HEK293 (cell line): ENCODE results near the gene PVALEF.

Experiments used
- CTCF ChIA-PET: fragments of 350-600 bp; formaldehyde crosslinking; extraction: SDS; loops from one replicate; lab custom pipeline; 2021; ENCODE audit warnings: antibody characterized with exemption; lab: Yijun Ruan, JAX
- POLR2A ChIA-PET: fragments of 300-600 bp; formaldehyde crosslinking; extraction: SDS; loops from one replicate; lab custom pipeline; 2020; ENCODE audit warnings: antibody characterized with exemption, inconsistent platforms; lab: Yijun Ruan, JAX
- H3K27ac ChIP-seq: fragments of 200-500 bp; sonication (Bioruptor generic); 2 replicates; pipeline ENCODE4 v1.5.1; 2014; ENCODE audit warnings: low read depth, low read length, control low read depth, inconsistent platforms; ENCODE audit errors: extremely low read depth
- H3K36me3 ChIP-seq, 2 experiments: fragments of 200-500 bp in 1 of 2; sonication (Bioruptor generic) in 1 of 2; 1 replicate in 1 of 2; 2 replicates in 1 of 2; pipeline ENCODE4 v1.5.1; 2014 to 2017; ENCODE audit warnings: inconsistent platforms in 2 of 2, low read length in 2 of 2; ENCODE audit not compliant: control insufficient read depth in 2 of 2, insufficient read depth in 1 of 2
- H3K4me1 ChIP-seq: fragments of 200-500 bp; sonication (Bioruptor generic); 2 replicates; pipeline ENCODE4 v1.5.1; 2014; ENCODE audit warnings: mild to moderate bottlenecking, low read length, inconsistent platforms; ENCODE audit not compliant: control insufficient read depth, insufficient read depth
- H3K4me3 ChIP-seq: 2 replicates; pipeline ENCODE4 v1.5.1; 2011; ENCODE audit warnings: low read depth, mild to moderate bottlenecking, control low read depth, low read length, moderate library complexity
- H3K9me3 ChIP-seq: fragments of 200-500 bp; sonication (Bioruptor generic); 2 replicates; pipeline ENCODE4 v1.5.1; 2014; ENCODE audit warnings: low read depth, low read length, inconsistent platforms; ENCODE audit not compliant: control insufficient read depth, insufficient read depth
- GLI4 ChIP-seq: fragments of 450-650 bp; formaldehyde crosslinking; IDR thresholded peaks from 2 replicates; pipeline ENCODE4 v1.5.1; 2016; ENCODE audit warnings: missing biosample characterization, missing genetic modification characterization
- KLF1 ChIP-seq: fragments of 450-650 bp; formaldehyde crosslinking; IDR thresholded peaks from 2 replicates; pipeline ENCODE4 v1.5.1; 2016; ENCODE audit warnings: missing biosample characterization, missing genetic modification characterization
- TSHZ1 ChIP-seq: fragments of 450-650 bp; formaldehyde crosslinking; IDR thresholded peaks from 2 replicates; pipeline ENCODE4 v1.5.1; 2016; ENCODE audit warnings: missing biosample characterization, missing genetic modification characterization, borderline replicate concordance
- ZFHX2 ChIP-seq: fragments of 450-650 bp; formaldehyde crosslinking; conservative IDR thresholded peaks from 2 replicates; pipeline ENCODE4 v1.5.1; 2016; ENCODE audit warnings: missing biosample characterization, missing genetic modification characterization
- ZNF175 ChIP-seq: fragments of 450-650 bp; formaldehyde crosslinking; IDR thresholded peaks from 2 replicates; pipeline ENCODE4 v1.5.1; 2016; ENCODE audit warnings: missing biosample characterization, missing genetic modification characterization
- ZNF184 ChIP-seq: fragments of 450-650 bp; IDR thresholded peaks from 2 replicates; pipeline ENCODE4 v1.5.1; 2018; ENCODE audit warnings: missing biosample characterization, mild to moderate bottlenecking, missing genetic modification characterization
- ZNF280C ChIP-seq: fragments of 450-650 bp; formaldehyde crosslinking; IDR thresholded peaks from 2 replicates; pipeline ENCODE4 v1.5.1; 2016; ENCODE audit warnings: missing biosample characterization, missing genetic modification characterization
- ZNF514 ChIP-seq: fragments of 450-650 bp; formaldehyde crosslinking; IDR thresholded peaks from 2 replicates; pipeline ENCODE4 v1.5.1; 2016; ENCODE audit warnings: missing biosample characterization, missing genetic modification characterization
- ZNF645 ChIP-seq: fragments of 450-650 bp; formaldehyde crosslinking; IDR thresholded peaks from 2 replicates; pipeline ENCODE4; 2016; ENCODE audit warnings: missing biosample characterization, missing genetic modification characterization
- ZNF785 ChIP-seq: fragments of 450-650 bp; formaldehyde crosslinking; IDR thresholded peaks from 2 replicates; pipeline ENCODE4 v1.5.1; 2016; ENCODE audit warnings: missing biosample characterization, missing genetic modification characterization

The PVALEF gene

GRCh38 chr17:81193051-81193410 lies 27.7 kb downstream of the PVALEF start (continued):
- TF ChIP-seq TSHZ1, result no peak
- no peak for TF ChIP-seq ZNF514 (tag by site-specific recombination)
- TF ChIP-seq GLI4 (tag by site-specific recombination), result no peak
- TF ChIP-seq ZNF645 (tag by site-specific recombination), result no peak
- TF ChIP-seq, all 188 proteins: peak for 2

GRCh38 chr17:81193470-81194224 lies 28.3 kb downstream of the PVALEF start:
- H3K4me3 ChIP-seq, result no peak overlapping the region
- POLR2A ChIA-PET, result no interaction called here
- TF ChIP-seq KLF1 (tag by site-specific recombination) (no peak), ZNF280C (no peak)
- TF ChIP-seq, all 188 proteins: peak for 0
- H3K36me3 ChIP-seq, result peaks cover 0 to 90% of the 10 kb centered on the region in 2 experiments; a peak in 1 of 3 replicates
- CTCF ChIA-PET, result interaction anchor here (1.2 kb wide), 1 partner anchor 21 kb away, joined by 5 read pairs; no protein-coding TSS in a partner anchor
- no peaks in the 10 kb centered on the region for H3K9me3 ChIP-seq
- no peaks in the 10 kb centered on the region for H3K4me1 ChIP-seq
- no peak overlapping the region for H3K27ac ChIP-seq

GRCh38 chr17:81194225-81194760 lies 29.0 kb downstream of the PVALEF start:
- TF ChIP-seq ZFHX2, result 0 out of 2 replicates have a peak, but pooled peaks have one; percentile 7
- no peak for TF ChIP-seq ZNF175 (tag by site-specific recombination)
- no peak for TF ChIP-seq ZNF785 (tag by site-specific recombination)
- no peak for TF ChIP-seq ZNF184 (tag by site-specific recombination)
- ChIA-PET POLR2A (no interaction called here), CTCF (interaction anchor here (1.2 kb wide), 1 partner anchor 21 kb away, joined by 5 read pairs; no protein-coding TSS in a partner anchor)
- H3K4me3 ChIP-seq, result no peak overlapping the region
- no peaks in the 10 kb centered on the region for H3K9me3 ChIP-seq
- peaks cover 0 to 90% of the 10 kb centered on the region in 2 experiments; a peak in 1 of 3 replicates for H3K36me3 ChIP-seq
- H3K4me1 ChIP-seq, result no peaks in the 10 kb centered on the region
- no peak overlapping the region for H3K27ac ChIP-seq
